Endothelial cell of umbilical vein (primary cell): ENCODE data around the gene HOXB5. TPM values are rescaled to one million over a fixed set of nuclear protein-coding genes. Genes with fewer than 3 reads are reported as not detected.

Experiments used
- BruUV-seq: library from RNA; stranded (reverse); fragments of 400-500 nt; replicated peaks from 2 replicates; lab custom pipeline; 2021; lab: Mats Ljungman, UMichigan
- CTCF ChIA-PET: fragments of 300-600, 350-600 bp; sonication (Branson Sonifier 250); formaldehyde crosslinking; loops from one replicate; lab custom pipeline; 2021; ENCODE audit warnings: antibody characterized with exemption, inconsistent platforms; lab: Charles Lee
- POLR2A ChIA-PET: fragments of 300-600, 350-600 bp; sonication (Branson Sonifier 250); formaldehyde crosslinking; loops from one replicate; lab custom pipeline; 2021; ENCODE audit warnings: antibody characterized with exemption, inconsistent platforms; lab: Charles Lee
- DNase-seq: peaks from one replicate; pipeline ENCODE4 v3.0.0-alpha.2; 2011; ENCODE audit warnings: low read depth, low spot score
- FAIRE-seq: peaks from 2 replicates; lab custom pipeline; 2011; peaks lifted over from hg19 to GRCh38; lab: Jason Lieb, UNC
- H2AFZ ChIP-seq: 2 replicates; pipeline ENCODE4 v1.6.0; 2012; ENCODE audit warnings: low read depth, low read length, control low read depth, inconsistent platforms
- H3K27ac ChIP-seq: 2 replicates; pipeline ENCODE4 v1.5.1; 2011; ENCODE audit warnings: low read depth, mild to moderate bottlenecking, control low read depth, low read length, moderate library complexity; ENCODE audit not compliant: insufficient read depth
- H3K27me3 ChIP-seq, 2 experiments: 2 replicates each; pipeline versions ENCODE4 v1.6.0 to v1.6.1; 2011; ENCODE audit warnings: low read length in 2 of 2, mixed read lengths in 1 of 2; ENCODE audit not compliant: control insufficient read depth in 2 of 2, insufficient read depth in 2 of 2
- H3K36me3 ChIP-seq, 2 experiments: 2 replicates in 1 of 2; 3 replicates in 1 of 2; pipeline ENCODE4 v1.5.1; 2011; ENCODE audit warnings: low read length in 2 of 2, mild to moderate bottlenecking in 1 of 2, moderate library complexity in 1 of 2; ENCODE audit not compliant: control insufficient read depth in 2 of 2, insufficient read depth in 2 of 2; ENCODE audit errors: extremely low read depth in 1 of 2
- H3K4me1 ChIP-seq: 3 replicates; pipeline ENCODE4 v1.5.1; 2011; ENCODE audit warnings: mild to moderate bottlenecking, low read length; ENCODE audit not compliant: control insufficient read depth, insufficient read depth; ENCODE audit errors: extremely low read depth
- H3K4me2 ChIP-seq: 2 replicates; pipeline ENCODE4 v1.6.1; 2011; ENCODE audit warnings: low read length, control low read depth, mixed read lengths; ENCODE audit not compliant: insufficient read depth
- H3K4me3 ChIP-seq, 3 experiments: fragments of 200-600 bp in 1 of 3; sonication (generic), shearing (Covaris generic) in 1 of 3; replicated peaks in 1 of 3; 2 replicates each; pipeline ENCODE4 v1.5.1; 2011 to 2016; ENCODE audit warnings: control low read depth in 3 of 3, low read length in 3 of 3, mild to moderate bottlenecking in 2 of 3, inconsistent platforms in 1 of 3, low read depth in 1 of 3, moderate library complexity in 1 of 3; ENCODE audit not compliant: insufficient read depth in 1 of 3
- H3K79me2 ChIP-seq: 2 replicates; pipeline ENCODE4 v1.6.0; 2012; ENCODE audit warnings: low read length, inconsistent platforms; ENCODE audit not compliant: control insufficient read depth, insufficient read depth
- H3K9ac ChIP-seq: replicated peaks from 2 replicates; pipeline ENCODE3; 2011; ENCODE audit warnings: low read length, control low read depth; ENCODE audit not compliant: insufficient read depth; ENCODE audit errors: extremely low read depth
- H3K9me1 ChIP-seq: replicated peaks from 3 replicates; pipeline ENCODE4 v1.6.0; 2011; ENCODE audit warnings: mild to moderate bottlenecking, low read length; ENCODE audit not compliant: control insufficient read depth, insufficient read depth; ENCODE audit errors: extremely low read depth
- H3K9me3 ChIP-seq: replicated peaks from 2 replicates; pipeline ENCODE4 v1.5.1; 2012; ENCODE audit warnings: low read length, inconsistent platforms; ENCODE audit not compliant: control insufficient read depth, insufficient read depth
- H4K20me1 ChIP-seq: replicated peaks from 2 replicates; pipeline ENCODE3; 2011; ENCODE audit warnings: mild to moderate bottlenecking, low read length; ENCODE audit not compliant: control insufficient read depth, insufficient read depth; ENCODE audit errors: extremely low read depth
- GATA2 ChIP-seq: IDR thresholded peaks from 2 replicates; pipeline ENCODE4 v1.7.0; 2011; ENCODE audit warnings: low read depth, mild to moderate bottlenecking, moderate library complexity, mixed read lengths, low read length; ENCODE audit not compliant: insufficient read length, insufficient read depth
- JUN ChIP-seq: IDR thresholded peaks from 2 replicates; pipeline ENCODE4 v1.6.1; 2011; ENCODE audit warnings: borderline replicate concordance, low read depth; ENCODE audit not compliant: insufficient read length, insufficient read depth
- MYC ChIP-seq: IDR thresholded peaks from one replicate; pipeline ENCODE4 v1.6.1; 2011; ENCODE audit warnings: mild to moderate bottlenecking, low read depth, low read length
- POLR2A ChIP-seq: IDR thresholded peaks from 2 replicates; pipeline ENCODE4 v1.6.1; 2012; ENCODE audit warnings: low read depth, mild to moderate bottlenecking, control low read depth, low read length
- dilution Hi-C: fragments of 300-500 bp; cut with MboI; formaldehyde crosslinking; loops from one replicate; pipeline ENCODE4 v1.15.0; 2019; ENCODE audit warnings: low sequenced_read_pairs; ENCODE audit not compliant: extremely low pct_ligation_motif_present
- intact Hi-C: fragments of 100-400 bp; cut with micrococcal nuclease; formaldehyde crosslinking; loops from one replicate; pipeline ENCODE4 v1.10.0; 2022
- polyA plus RNA-seq, 4 experiments: library from polyadenylated mRNA; depleted of rRNA in 3 of 4; stranded (reverse) in 3 of 4; unstranded in 1 of 4; fragments of >200 nt; gene quantifications; 2 replicates each; pipeline versions ENCODE4 v1.2.1 to v1.2.3, GENCODE V29; 2011 to 2012; ENCODE audit warnings: missing spikeins in 1 of 4
- total RNA-seq: library from RNA; stranded (reverse); gene quantifications from 2 replicates; pipeline ENCODE4 v1.2.3, GENCODE V29; 2021
- TF ChIP-seq, protein P1 (sequence below), 2 donors: IDR thresholded peaks; 1 replicate in 1 of 2; 2 replicates in 1 of 2; pipeline ENCODE4 v1.5.1; 2011; ENCODE audit warnings: low read length in 2 of 2, mild to moderate bottlenecking in 2 of 2, moderate library complexity in 2 of 2, control low read depth in 1 of 2, inconsistent platforms in 1 of 2, low read depth in 1 of 2; ENCODE audit not compliant: insufficient read depth in 1 of 2; ENCODE audit errors: extremely low read depth in 1 of 2
- TF ChIP-seq, protein P2 (sequence below): IDR thresholded peaks from 2 replicates; pipeline ENCODE4 v1.6.1; 2011; ENCODE audit not compliant: insufficient read depth, insufficient read length

HOXB5 gene
- total and polyA plus RNA-seq, 2 donors (not counting 3 experiments of a cell fraction or from before 2014, with no cell fraction given): 2.0 to 8.5 TPM

DNA sequence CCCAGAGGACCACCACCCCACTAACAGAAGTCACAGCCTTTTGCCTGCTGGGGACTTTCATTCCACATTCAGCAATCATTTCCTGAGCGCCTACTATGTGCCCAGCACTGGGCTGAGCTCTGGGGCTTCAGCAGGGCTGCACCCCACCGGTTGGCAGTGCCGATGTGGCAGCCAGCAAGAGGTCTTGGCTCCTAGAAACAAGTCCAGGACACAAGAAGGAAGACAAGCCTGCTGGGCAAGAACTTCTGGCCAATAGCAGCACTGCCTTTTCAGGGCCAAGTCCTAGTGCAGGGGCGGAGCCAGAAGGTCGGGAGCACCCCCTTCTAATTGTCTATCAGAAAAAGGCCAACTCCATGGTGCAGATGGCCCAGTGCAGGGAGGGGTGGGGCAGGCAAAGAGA lies 45.6 kb upstream of the HOXB5 start:
- Histone ChIP-seq H3K36me3 (no peaks in the 10 kb centered on the region), H3K9me1 (no peaks in the 10 kb centered on the region), H3K27me3 (peaks cover 75 to 87% of the 10 kb centered on the region in 2 experiments), H3K9me3 (no peaks in the 10 kb centered on the region), H2AFZ (no peak overlapping the region), H3K4me3 (no peak overlapping the region), H3K4me2 (no peak overlapping the region), H4K20me1 (no peaks in the 10 kb centered on the region), H3K9ac (no peak overlapping the region), H3K27ac (no peak overlapping the region), H3K79me2 (no peaks in the 10 kb centered on the region), H3K4me1 (no peaks in the 10 kb centered on the region)
- CTCF ChIA-PET: interaction anchor here (1.9 kb wide), 2 partner anchors 13 to 240 kb away, joined by 4 to 5 read pairs; partner anchors contain the start of gene HOXB9
- no TSS peak for BruUV-seq
- POLR2A ChIA-PET: no interaction called here
- no peak for DNase-seq
- intact Hi-C loops (no loop called here), dilution Hi-C loops (no loop called here)
- TF ChIP-seq, protein P1, sequence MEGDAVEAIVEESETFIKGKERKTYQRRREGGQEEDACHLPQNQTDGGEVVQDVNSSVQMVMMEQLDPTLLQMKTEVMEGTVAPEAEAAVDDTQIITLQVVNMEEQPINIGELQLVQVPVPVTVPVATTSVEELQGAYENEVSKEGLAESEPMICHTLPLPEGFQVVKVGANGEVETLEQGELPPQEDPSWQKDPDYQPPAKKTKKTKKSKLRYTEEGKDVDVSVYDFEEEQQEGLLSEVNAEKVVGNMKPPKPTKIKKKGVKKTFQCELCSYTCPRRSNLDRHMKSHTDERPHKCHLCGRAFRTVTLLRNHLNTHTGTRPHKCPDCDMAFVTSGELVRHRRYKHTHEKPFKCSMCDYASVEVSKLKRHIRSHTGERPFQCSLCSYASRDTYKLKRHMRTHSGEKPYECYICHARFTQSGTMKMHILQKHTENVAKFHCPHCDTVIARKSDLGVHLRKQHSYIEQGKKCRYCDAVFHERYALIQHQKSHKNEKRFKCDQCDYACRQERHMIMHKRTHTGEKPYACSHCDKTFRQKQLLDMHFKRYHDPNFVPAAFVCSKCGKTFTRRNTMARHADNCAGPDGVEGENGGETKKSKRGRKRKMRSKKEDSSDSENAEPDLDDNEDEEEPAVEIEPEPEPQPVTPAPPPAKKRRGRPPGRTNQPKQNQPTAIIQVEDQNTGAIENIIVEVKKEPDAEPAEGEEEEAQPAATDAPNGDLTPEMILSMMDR (IDR thresholded peaks at IDR 0.05; ENCODE audit: extremely low read depth in 1 of 2, insufficient read depth in 1 of 2, low read depth in 1 of 2, low read length in 2 of 2): no peak
- TF ChIP-seq JUN (no peak), MYC (no peak), GATA2 (no peak), POLR2A (no peak)
- TF ChIP-seq, protein P2, sequence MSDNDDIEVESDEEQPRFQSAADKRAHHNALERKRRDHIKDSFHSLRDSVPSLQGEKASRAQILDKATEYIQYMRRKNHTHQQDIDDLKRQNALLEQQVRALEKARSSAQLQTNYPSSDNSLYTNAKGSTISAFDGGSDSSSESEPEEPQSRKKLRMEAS: no peak
- no peak for FAIRE-seq
